Rectal smooth muscle tissue (tissue), 1 donor: ENCODE results near the gene PRSS27.
"Not testable (repeated sequence)": the region's sequence is repeated elsewhere in the genome, so short reads cannot be mapped to it uniquely, and the experiment has no call there.

Source experiments
- H3K27ac ChIP-seq: one replicate; pipeline ENCODE4 v1.7.0; 2013; ENCODE audit warnings: low read depth, low read length, inconsistent platforms
- H3K27me3 ChIP-seq: one replicate; pipeline ENCODE4 v1.7.0; 2013; ENCODE audit warnings: low read length; ENCODE audit not compliant: control insufficient read depth, insufficient read depth
- H3K36me3 ChIP-seq: one replicate; pipeline ENCODE4 v1.7.0; 2013; ENCODE audit warnings: low read length; ENCODE audit not compliant: control insufficient read depth, insufficient read depth
- H3K4me1 ChIP-seq: one replicate; pipeline ENCODE4 v1.7.0; 2013; ENCODE audit warnings: low read length; ENCODE audit not compliant: control insufficient read depth, insufficient read depth
- H3K4me3 ChIP-seq: one replicate; pipeline ENCODE4 v1.7.0; 2013; ENCODE audit warnings: low read length
- H3K9ac ChIP-seq: one replicate; pipeline ENCODE4 v1.7.0; 2013; ENCODE audit warnings: low read length

The PRSS27 gene

DNA sequence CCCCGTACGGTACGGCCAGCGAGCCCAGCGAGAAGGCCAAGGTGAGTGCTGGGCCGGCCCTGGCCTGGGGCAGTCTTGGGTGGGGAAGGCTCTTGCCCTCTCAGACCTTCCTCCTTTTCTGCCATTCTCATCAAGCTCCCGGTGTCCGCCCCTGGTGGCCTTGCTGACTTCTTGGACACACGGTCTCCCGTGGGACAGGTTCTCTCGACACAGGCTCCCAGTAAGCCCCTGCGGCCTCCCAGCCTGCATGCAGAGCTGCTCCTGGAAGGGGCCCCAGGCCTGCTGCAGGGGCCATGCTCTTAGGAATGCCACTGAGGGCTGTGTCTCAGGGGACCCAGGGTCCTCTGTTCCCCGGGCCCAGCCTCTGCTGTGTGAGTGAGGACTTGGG lies 17.6 kb downstream of the PRSS27 start:
- Histone ChIP-seq H3K4me1 (no peaks in the 10 kb centered on the region), H3K9ac (no peak overlapping the region), H3K36me3 (peaks cover 37% of the 10 kb centered on the region), H3K27ac (no peak overlapping the region), H3K27me3 (no peaks in the 10 kb centered on the region), H3K4me3 (no peak overlapping the region)

DNA sequence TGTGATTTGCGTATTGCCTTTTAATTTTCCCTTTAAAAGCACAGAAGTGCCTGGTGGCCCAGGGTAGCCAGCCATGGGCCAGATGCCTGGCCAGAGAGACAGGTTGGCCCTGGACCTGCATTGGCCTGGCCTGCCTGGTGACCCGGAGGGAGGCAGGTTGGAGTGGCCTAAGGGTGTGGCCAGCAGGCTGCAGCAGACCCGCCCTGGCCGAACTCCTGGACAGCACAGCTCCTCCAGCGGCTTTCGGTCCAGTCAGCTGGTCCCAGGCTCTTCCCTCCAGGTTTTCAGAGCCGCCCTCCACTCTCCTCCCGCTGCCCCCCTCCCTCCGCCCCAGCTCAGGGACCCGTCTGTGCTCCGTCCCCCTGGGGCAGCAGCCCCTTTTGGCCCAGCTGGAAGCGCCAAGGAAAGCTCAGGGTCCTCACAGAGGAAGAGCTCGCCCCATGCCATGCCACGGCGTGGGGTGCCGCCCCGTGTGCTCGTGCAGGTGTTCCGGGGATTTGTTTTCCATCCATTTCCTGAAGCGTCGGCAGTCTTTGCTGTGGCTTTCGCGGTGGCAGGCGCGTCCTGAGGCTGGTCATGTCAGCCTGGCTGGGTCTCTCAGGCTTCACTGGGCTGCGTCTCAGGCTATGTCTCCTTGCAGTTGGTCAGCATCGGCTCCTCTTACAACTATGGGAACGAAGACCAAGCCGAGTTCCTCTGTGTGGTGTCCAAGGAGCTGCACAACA lies 18.1 kb downstream of the PRSS27 start:
- no peak overlapping the region for H3K27ac ChIP-seq
- peaks cover 38% of the 10 kb centered on the region for H3K36me3 ChIP-seq
- no peak overlapping the region for H3K4me3 ChIP-seq
- H3K27me3 ChIP-seq: no peaks in the 10 kb centered on the region
- no peaks in the 10 kb centered on the region for H3K4me1 ChIP-seq
- H3K9ac ChIP-seq: no peak overlapping the region

DNA sequence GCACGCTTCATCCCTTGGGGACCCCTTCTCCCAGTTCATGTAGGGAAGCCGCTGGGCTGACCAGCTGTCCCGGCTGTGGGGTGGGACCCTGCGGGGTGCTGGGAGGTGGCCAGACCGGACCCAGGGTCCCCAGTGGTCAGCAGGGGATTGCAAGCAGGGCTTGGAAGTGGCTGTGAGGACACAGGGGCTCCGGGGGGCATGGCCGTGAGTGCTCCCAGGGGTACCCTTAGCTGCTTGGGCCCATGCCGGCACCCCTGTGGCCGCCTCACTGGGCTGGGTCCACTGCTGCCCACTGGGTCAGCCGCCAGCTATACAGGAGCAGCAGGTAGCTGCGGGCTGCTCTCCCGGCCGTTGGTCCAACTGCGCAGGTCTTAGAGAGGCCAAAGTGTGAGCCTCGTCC lies 18.8 kb downstream of the PRSS27 start:
- no peak overlapping the region for H3K9ac ChIP-seq
- no peaks in the 10 kb centered on the region for H3K4me1 ChIP-seq
- no peak overlapping the region for H3K4me3 ChIP-seq
- no peak overlapping the region for H3K27ac ChIP-seq
- H3K27me3 ChIP-seq: no peaks in the 10 kb centered on the region
- H3K36me3 ChIP-seq: peaks cover 38% of the 10 kb centered on the region

DNA sequence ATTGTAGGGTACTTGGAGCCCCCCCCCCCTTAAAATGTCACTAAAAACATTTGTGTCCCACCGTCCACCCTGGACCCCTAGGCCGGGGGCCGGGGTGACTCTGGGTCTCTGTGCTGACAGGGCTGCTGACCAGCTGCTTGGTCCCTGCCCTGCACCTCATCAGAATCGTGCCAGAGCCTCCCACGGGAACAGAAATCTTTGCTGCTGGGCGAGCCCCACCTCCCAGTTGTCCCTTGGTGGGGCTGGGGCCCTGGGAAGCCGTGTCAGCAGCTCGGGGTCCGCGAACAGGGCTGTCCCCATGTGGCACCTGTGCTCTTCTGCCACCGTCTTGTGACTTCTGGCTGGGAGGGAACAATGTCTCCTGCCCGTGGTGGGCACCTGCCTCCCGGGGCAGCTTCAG lies 19.2 kb downstream of the PRSS27 start:
- H3K4me3 ChIP-seq: no peak overlapping the region
- peaks cover 34% of the 10 kb centered on the region for H3K36me3 ChIP-seq
- no peaks in the 10 kb centered on the region for H3K27me3 ChIP-seq

DNA sequence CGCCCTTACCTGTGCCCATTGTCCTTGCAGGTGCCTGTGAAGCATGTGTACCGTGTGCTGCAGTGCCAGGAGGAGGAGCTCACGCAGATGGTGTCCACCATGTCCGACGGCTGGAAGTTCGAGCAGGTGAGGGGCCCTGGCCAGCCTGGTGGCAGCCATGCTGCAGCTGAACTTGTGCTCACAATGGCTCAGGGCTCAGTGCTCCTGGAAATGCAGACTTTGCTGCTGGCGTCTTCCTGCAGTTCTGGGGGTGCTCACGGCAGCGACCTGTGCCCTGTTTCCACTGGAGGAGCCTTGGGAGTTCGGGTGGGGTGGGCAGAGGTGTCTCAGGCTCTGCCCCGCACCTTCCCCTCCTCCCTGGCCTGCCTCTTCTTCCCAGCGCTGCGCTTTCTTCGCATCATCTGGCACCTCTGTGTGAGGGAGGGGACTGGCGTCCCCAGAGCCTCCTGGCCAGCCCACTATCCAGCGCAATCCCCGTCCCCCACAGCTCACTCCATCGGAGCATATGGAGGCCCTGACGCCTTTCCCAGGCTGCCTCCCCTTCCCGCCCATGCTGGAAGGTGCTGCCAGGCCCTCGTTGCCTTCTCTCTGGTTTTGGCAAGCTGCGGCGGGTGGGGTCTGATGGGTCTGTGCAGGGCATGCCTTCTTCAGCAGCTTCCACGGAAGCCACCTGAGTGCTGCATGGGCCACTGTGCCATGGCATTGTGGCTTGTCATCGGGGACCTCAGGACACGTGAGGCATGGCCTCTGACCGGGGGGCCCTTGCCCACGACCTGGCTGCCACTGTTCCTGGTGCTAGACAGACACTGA lies 20.0 kb downstream of the PRSS27 start:
- no peak overlapping the region for H3K9ac ChIP-seq
- H3K4me1 ChIP-seq: no peaks in the 10 kb centered on the region
- H3K4me3 ChIP-seq: no peak overlapping the region
- H3K36me3 ChIP-seq: peaks cover 31% of the 10 kb centered on the region
- H3K27me3 ChIP-seq: no peaks in the 10 kb centered on the region
- no peak overlapping the region for H3K27ac ChIP-seq

More for the DNA sequence above, 19.2 kb downstream of the PRSS27 start:
- no peak overlapping the region for H3K27ac ChIP-seq
- no peak overlapping the region for H3K9ac ChIP-seq
- no peaks in the 10 kb centered on the region for H3K4me1 ChIP-seq

DNA sequence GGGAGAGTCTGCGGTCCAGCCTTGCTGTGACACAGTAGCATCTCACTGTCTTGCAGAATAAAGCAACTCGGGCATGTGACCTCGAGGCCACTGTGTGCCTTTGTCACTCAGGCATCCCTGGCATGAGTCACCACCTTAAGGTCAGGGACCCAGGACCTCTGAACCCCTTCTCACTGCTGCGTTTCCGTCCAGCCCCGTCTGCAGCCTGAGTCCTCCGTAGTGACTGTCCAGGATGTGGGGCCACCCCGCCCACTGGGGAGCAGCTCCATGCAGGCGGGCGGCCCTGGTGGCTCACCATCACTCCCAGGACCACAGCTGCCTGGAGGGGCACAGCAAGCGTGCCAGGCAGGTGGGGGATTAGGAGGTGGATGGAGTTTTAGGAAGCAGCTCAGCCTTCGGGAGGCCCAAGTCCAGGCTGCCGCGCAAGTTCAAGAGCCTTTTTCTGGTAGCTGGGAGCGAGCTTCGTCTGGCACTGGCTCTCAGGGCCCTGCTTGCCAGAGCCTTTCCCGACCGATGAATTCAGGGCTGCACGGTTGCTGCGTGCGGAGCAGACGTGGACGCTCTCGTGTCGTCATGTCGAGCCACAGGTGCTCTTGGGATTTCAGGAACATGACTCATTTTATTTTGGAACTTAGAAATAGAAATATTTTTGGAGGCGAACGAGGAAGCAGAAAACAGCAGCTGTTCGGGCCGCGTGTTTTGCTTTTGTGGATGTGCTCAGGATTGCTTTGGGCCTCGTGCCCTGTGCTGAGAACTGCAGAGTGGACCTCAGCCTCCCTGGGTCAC lies 20.9 kb downstream of the PRSS27 start:
- Histone ChIP-seq H3K27ac (no peak overlapping the region), H3K36me3 (peaks cover 30% of the 10 kb centered on the region), H3K9ac (no peak overlapping the region), H3K27me3 (no peaks in the 10 kb centered on the region), H3K4me1 (no peaks in the 10 kb centered on the region), H3K4me3 (no peak overlapping the region)

DNA sequence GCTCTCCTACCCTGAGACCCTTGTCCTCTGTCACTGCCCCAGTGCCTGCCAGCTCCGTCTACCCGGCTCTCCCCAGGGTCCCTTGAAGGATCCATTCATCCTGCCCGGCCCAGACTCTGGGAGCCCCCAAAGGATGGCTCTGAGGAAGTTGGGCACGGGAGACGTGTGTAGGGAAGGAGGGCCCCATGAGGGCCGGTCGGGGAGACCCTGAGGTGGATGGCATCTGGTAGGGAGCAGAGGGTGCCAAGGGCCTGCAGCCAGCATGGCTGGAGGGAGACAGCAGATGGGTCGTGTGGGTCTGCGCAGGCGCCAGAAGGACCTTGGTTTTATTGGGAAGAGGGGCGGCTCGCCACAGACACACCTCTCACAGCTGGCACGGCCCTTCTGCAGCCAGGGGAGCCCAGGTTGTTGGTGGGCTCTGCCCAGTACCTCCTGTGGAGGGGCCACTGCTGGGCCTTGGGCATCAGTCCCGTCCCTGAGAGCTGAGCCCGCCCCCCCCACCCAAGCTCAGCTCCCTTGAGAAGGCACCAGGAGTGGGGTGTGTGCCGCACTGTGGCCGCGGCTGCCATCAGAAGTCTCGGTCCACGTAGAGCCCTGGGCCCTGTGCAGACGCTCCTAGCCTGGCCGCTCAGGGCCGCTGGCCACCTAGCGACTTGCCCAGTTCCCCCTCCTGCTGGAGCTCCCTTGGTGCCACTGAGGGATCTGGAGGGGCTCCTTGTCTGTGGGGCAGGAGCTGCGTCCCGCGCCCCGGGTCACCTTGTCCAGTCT lies 21.7 kb downstream of the PRSS27 start:
- H3K4me1 ChIP-seq: no peaks in the 10 kb centered on the region
- H3K4me3 ChIP-seq: no peak overlapping the region
- H3K9ac ChIP-seq: no peak overlapping the region
- no peaks in the 10 kb centered on the region for H3K27me3 ChIP-seq
- H3K27ac ChIP-seq: no peak overlapping the region
- peaks cover 29% of the 10 kb centered on the region for H3K36me3 ChIP-seq

DNA sequence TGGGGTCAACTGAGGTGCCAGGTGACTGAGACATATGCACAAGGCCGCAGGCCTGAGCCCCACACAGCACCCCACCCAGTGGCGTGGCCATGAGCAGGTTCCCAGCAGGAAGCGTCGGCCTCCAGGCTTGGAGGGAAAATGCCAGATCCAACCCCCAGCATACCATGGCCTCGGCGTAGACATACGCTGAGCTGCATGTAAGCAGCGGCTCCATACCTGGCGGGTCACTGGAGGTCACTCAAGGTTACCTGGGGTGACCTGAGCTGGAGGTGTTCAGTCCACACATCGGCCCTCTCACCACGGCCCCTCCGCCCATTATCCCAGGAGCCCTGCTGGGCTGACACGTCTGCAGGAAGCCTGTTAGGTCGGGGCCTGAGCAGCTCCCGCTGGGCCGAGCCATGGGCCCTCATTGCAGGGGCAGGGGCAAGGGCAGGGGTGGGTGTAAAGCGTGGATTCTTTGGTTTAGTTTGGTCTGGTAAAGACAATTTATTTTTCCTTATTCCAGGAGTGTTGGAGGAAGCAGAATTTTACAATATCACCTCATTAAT lies 22.5 kb downstream of the PRSS27 start:
- peaks cover 3% of the 10 kb centered on the region for H3K4me1 ChIP-seq
- H3K36me3 ChIP-seq: peaks cover 23% of the 10 kb centered on the region

DNA sequence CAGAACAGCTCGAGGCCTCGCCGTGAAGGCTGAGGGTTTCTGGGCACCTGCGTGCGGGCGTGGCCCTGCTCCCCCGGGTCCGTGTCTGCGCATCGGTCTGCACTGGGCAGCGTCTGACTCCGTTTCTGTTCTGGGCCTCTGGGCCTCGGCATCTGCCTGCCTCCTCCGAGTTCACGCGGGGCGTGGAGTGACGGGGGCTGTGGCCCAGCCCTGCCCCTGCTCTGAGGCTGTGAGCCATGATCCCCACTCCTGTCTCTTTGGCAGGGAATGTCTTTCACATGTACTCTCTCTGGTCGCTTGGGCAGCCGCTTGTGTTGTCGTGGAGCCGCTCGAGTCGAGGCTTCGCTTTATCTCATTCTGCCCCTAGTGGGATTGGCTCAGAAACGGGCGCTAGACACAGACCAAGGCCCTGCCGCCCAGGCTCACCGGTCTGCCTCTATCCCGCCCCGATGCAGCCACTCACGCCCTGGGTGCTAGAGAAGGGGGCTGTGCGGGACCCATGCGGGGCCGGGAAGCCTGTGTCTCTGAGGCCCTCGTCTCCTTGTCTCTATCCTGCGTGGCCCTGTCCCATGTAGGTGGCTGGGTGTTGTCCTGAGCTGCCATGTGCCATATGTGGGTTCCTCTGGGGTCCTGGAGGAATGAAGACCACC lies 23.3 kb downstream of the PRSS27 start:
- H3K4me1 ChIP-seq, H3K27ac ChIP-seq, H3K4me3 ChIP-seq, H3K27me3 ChIP-seq, H3K9ac ChIP-seq: not testable (repeated sequence)
- peaks cover 26% of the 10 kb centered on the region for H3K36me3 ChIP-seq

More for the DNA sequence above, 22.5 kb downstream of the PRSS27 start:
- Histone ChIP-seq H3K9ac (no peak overlapping the region), H3K27ac (no peak overlapping the region), H3K27me3 (no peaks in the 10 kb centered on the region), H3K4me3 (no peak overlapping the region)

DNA sequence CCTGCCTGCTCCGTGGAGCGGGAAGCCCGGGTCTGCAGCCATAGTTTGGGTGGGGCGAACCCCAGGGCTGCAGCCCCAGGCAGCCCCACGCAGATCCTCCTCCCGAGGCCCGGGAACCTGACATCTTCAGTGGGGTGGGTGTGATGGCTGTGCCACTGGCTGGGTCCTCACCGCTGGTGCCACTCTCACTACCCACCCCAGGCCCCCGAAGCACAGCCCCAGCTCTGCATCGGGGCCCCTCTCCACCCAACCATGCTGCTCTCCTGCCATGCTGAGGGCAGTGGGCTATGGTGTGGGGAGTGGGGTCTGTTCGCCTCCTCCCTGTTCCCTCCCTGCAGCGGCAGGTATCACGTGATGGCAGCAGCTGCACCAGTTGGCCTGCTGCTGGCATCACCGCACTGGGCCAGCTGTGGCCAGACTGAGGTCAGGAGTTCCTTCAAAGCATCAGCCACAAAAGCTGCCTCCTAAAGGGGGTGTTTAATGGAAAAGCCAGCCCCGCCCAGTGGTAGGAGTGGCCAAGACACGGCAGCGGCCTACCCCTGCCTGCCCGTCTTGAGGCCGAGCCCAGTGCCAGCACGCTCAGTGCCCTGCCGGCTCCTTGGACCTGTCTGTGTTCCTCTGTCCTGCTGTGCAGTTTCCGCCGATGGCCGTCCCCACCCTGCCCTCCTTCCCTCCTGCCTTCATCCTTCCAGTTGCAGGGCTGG lies 26.9 kb downstream of the PRSS27 start:
- peaks cover 6% of the 10 kb centered on the region for H3K36me3 ChIP-seq
- no peaks in the 10 kb centered on the region for H3K27me3 ChIP-seq
- H3K4me3 ChIP-seq: no peak overlapping the region
- peaks cover 5% of the 10 kb centered on the region for H3K4me1 ChIP-seq
- H3K27ac ChIP-seq: peak overlapping the region; percentile 70
- H3K9ac ChIP-seq: no peak overlapping the region
